OCI-M1 (cell line): ENCODE results near the gene CUX1.

Source experiments
- DNase-seq: peaks from one replicate; lab custom pipeline; 2025; lab: John Stamatoyannopoulos, UW

Gene CUX1

GRCh38 chr7:102272075-102272916 is 454.9 kb downstream of the CUX1 start:
- peak; percentile 66 for DNase-seq

GRCh38 chr7:102272917-102273748 is 455.7 kb downstream of the CUX1 start:
- DNase-seq: no peak

GRCh38 chr7:102273749-102274712 is 456.6 kb downstream of the CUX1 start:
- DNase-seq: no peak

GRCh38 chr7:102275123-102275703 is 457.8 kb downstream of the CUX1 start:
- DNase-seq: no peak

GRCh38 chr7:102277901-102278300 is 460.5 kb downstream of the CUX1 start:
- no peak for DNase-seq

GRCh38 chr7:102279537-102280400 is 462.3 kb downstream of the CUX1 start:
- peak; percentile 62 for DNase-seq

GRCh38 chr7:102280521-102280920 is 463.1 kb downstream of the CUX1 start:
- no peak for DNase-seq

- no peak for DNase-seq
These were observed 464.4 kb downstream of the CUX1 start for GRCh38 chr7:102281785-102282184.

GRCh38 chr7:102282465-102283362 is 465.3 kb downstream of the CUX1 start:
- DNase-seq: no peak

- no peak for DNase-seq
These were observed 466.2 kb downstream of the CUX1 start for GRCh38 chr7:102283477-102284189.

GRCh38 chr7:102284399-102284798 is 467.0 kb downstream of the CUX1 start:
- DNase-seq: no peak

- peak; percentile 13 for DNase-seq
These were observed 467.6 kb downstream of the CUX1 start for GRCh38 chr7:102284891-102285539.

- no peak for DNase-seq
These were observed 468.3 kb downstream of the CUX1 start for GRCh38 chr7:102285540-102286236.

GRCh38 chr7:102286237-102287110 is 469.0 kb downstream of the CUX1 start, which contains the start of gene SH2B2:
SH2B2 (plus strand) TSS chr7:102286868; CDS start chr7:102300551, 13,683 bp downstream.
- peak; percentile 59 for DNase-seq

- no peak for DNase-seq
These were observed 469.9 kb downstream of the CUX1 start for GRCh38 chr7:102287111-102287980.

GRCh38 chr7:102287981-102288278 is 470.5 kb downstream of the CUX1 start:
- DNase-seq: no peak
